A549 (cell line): ENCODE results near the gene SORCS2.

Experiments used
- HOXB13 ChIP-seq: fragments of 250-450 bp; sonication (Bioruptor Pico); IDR thresholded peaks from 2 replicates; pipeline ENCODE4 v1.5.0; 2020; ENCODE audit warnings: low read depth, mild to moderate bottlenecking, moderate library complexity
- MYC ChIP-seq: IDR thresholded peaks from 2 replicates; pipeline ENCODE4 v1.6.1; 2012; ENCODE audit warnings: mild to moderate bottlenecking, inconsistent platforms, low read length, improper control_type of control experiment, borderline replicate concordance
- POLR2A ChIP-seq: IDR thresholded peaks from 2 replicates; pipeline ENCODE4 v1.6.1; 2012; ENCODE audit warnings: mild to moderate bottlenecking, low read length
- RCOR1 ChIP-seq: fragments of 150-350 bp; IDR thresholded peaks from 2 replicates; pipeline ENCODE4 v1.6.1; 2014; ENCODE audit warnings: antibody characterized with exemption, low read length, low read depth
- TF ChIP-seq, protein P1 (sequence below): fragments of >200 bp; sonication (Bioruptor Twin); formaldehyde crosslinking; IDR thresholded peaks from 3 replicates; pipeline ENCODE4 v1.5.1; 2016
- TF ChIP-seq, protein P2 (sequence below): fragments of 200-600 bp; sonication (generic); IDR thresholded peaks from 2 replicates; pipeline ENCODE4 v1.6.1; 2016; ENCODE audit warnings: antibody characterized with exemption, mild to moderate bottlenecking, moderate library complexity

DNA sequence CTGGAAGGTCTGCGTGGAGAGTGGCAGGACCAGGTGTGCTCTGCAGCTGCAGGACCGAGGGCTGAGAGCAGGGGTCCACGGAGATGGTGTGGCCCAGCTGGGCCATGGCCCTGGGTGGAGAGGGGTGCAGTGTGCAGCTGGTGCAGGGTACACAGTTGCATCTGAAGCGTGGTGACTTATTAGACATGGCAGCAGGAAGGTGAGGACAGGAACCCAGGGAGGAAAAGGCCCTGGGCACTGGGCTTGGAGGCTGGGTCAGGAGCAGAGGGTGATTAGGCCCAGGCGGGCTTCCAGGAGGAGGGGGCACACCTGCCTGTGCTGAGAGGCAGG, 457.0 kb downstream of the SORCS2 start:
- no peak for TF ChIP-seq POLR2A
- TF ChIP-seq, protein P1, sequence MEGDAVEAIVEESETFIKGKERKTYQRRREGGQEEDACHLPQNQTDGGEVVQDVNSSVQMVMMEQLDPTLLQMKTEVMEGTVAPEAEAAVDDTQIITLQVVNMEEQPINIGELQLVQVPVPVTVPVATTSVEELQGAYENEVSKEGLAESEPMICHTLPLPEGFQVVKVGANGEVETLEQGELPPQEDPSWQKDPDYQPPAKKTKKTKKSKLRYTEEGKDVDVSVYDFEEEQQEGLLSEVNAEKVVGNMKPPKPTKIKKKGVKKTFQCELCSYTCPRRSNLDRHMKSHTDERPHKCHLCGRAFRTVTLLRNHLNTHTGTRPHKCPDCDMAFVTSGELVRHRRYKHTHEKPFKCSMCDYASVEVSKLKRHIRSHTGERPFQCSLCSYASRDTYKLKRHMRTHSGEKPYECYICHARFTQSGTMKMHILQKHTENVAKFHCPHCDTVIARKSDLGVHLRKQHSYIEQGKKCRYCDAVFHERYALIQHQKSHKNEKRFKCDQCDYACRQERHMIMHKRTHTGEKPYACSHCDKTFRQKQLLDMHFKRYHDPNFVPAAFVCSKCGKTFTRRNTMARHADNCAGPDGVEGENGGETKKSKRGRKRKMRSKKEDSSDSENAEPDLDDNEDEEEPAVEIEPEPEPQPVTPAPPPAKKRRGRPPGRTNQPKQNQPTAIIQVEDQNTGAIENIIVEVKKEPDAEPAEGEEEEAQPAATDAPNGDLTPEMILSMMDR, result no peak
- TF ChIP-seq MYC, result no peak
- TF ChIP-seq, protein P2, sequence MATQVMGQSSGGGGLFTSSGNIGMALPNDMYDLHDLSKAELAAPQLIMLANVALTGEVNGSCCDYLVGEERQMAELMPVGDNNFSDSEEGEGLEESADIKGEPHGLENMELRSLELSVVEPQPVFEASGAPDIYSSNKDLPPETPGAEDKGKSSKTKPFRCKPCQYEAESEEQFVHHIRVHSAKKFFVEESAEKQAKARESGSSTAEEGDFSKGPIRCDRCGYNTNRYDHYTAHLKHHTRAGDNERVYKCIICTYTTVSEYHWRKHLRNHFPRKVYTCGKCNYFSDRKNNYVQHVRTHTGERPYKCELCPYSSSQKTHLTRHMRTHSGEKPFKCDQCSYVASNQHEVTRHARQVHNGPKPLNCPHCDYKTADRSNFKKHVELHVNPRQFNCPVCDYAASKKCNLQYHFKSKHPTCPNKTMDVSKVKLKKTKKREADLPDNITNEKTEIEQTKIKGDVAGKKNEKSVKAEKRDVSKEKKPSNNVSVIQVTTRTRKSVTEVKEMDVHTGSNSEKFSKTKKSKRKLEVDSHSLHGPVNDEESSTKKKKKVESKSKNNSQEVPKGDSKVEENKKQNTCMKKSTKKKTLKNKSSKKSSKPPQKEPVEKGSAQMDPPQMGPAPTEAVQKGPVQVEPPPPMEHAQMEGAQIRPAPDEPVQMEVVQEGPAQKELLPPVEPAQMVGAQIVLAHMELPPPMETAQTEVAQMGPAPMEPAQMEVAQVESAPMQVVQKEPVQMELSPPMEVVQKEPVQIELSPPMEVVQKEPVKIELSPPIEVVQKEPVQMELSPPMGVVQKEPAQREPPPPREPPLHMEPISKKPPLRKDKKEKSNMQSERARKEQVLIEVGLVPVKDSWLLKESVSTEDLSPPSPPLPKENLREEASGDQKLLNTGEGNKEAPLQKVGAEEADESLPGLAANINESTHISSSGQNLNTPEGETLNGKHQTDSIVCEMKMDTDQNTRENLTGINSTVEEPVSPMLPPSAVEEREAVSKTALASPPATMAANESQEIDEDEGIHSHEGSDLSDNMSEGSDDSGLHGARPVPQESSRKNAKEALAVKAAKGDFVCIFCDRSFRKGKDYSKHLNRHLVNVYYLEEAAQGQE, result no peak
- no peak for TF ChIP-seq RCOR1
- no peak for TF ChIP-seq HOXB13 (CRISPR knock-in tag)
